Inferior parietal cortex (tissue), 1 donor: ENCODE data around the gene PGM5.
"Not testable (repeated sequence)": the region's sequence is repeated elsewhere in the genome, so short reads cannot be mapped to it uniquely, and the experiment has no call there.

Experiments used
- DNase-seq: peaks from one replicate; pipeline ENCODE4 v3.0.0-alpha.2; 2016; ENCODE audit errors: extremely low spot score

PGM5 gene

DNA sequence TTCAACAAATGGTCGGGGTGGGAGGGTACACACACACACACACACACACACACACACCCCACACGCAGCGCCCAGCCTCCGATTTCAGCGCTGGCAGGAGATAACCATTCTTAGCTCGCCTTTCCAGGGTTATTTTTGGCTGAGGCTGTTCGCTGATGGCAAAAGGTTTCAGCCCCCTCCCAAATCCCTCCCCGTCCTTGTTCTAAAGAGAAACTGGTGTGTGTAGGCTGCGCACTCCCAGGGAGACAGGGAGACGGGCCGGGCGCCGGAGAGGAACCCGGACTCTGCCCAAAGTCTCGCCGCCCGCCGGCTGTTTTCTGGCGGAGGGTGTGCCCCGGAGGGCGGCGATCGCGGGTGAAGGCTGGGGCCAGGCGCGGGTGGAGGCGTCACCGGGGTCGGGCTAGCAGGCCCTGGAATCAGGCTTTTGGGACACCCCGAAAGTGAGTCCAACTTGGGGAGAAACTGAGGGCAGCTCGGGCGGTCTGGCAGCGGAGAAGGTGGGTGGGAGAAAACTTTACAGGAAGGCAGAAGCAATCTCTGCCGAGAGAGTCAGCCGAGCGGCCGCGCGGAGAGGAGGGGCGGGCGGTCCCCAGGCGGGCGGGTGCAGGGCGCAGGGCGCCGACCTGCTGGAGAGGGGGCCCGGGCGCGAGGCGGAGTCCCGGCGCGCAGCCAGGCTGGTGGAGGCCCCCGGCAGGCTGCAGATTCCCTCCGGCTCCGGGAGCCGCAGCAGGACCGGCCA is at the start of gene PGM5:
PGM5 (plus strand) TSS at position 232 of the 739 bp plus-strand sequence. CDS start 517 bp downstream, outside the sequence.
- DNase-seq: not testable (repeated sequence)

DNA sequence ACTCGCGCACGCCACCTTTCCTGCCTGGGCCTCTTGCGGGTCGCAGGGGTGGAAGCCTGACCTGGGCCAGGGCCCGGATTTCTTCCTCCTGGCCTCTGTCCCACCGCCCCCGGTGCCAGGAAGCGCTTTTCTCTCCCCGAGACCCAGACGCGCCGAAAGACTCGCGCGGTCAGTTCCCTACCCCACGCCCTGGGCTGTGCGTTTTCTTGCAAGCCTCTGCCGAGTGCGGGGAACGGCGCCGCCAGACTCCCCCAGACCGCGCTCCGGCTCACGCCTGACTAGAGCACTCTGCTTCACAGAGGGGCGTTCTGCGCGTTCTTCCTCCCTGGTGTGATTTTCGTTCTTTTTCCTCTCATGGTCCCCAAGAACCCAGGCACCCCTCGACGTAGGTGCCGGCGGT is 49.3 kb upstream of the PGM5 start:
- DNase-seq: not testable (repeated sequence)

- DNase-seq: not testable (repeated sequence)
Measured at GRCh38 chr9:68307654-68308053, 48.8 kb upstream of the PGM5 start.

DNA sequence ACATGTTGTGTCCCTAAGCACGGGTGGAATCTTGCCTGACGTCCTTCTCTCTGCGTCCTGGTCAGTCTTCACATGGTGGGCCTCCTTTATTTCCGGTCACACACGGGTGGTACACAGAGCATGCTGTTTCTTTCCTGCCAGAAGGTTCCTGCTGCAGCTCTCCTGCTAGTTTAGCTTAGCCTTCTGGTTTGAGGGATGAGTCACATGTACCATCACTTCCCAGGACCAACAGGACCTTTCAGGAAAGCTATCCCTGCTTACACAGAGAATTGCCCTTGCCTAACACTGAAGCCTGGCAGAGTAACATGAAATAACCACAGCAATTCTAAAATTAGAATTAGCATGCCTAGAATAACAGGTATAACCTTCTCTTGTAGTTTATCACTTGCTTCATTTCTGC is 45.2 kb upstream of the PGM5 start:
- not testable (repeated sequence) for DNase-seq

GRCh38 chr9:68318209-68318608 is 38.2 kb upstream of the PGM5 start:
- not testable (repeated sequence) for DNase-seq

DNA sequence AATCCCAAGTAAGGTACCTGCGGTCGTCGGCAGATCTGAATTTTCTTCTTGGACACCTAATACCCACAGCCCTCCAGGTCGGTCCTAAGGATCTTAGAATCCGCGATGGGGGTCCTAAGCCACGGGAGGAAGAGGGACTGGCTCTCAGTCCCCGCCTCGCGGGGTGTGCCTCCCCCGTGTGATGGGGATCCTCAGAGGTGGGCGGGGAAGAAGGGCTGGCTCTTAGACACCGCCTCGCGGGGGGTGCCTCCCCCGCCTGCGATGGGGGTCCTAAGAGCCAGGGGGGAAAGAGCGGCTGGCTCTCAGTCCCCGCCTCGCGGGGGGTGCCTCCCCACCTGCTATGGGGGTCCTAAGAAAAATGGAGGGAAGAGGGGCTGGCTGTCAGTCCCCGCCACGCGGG is 32.7 kb upstream of the PGM5 start:
- not testable (repeated sequence) for DNase-seq

DNA sequence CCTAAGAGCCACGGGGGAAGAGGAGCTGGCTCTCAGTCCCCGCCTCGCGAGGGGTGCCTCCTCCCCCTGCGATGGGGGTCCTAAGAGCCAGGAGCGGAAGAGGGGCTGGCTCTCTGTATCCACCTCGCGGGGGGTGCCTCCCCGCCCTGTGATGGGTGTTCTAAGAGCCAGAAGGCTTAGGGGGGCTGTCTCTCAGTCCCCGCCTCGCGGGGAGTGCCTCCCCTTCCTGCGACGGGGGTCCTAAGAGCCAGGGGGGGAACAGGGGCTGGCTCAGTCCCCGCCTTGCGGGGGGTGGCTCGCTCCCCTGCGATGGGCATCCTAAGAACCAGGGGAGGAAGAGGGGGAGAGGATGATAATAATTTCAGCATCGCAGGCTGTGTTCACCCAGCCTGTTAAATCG is 31.9 kb upstream of the PGM5 start:
- DNase-seq: not testable (repeated sequence)

GRCh38 chr9:68329106-68329505 is 27.3 kb upstream of the PGM5 start:
- not testable (repeated sequence) for DNase-seq

- DNase-seq: not testable (repeated sequence)
Measured at GRCh38 chr9:68330531-68331173, 25.8 kb upstream of the PGM5 start.

DNA sequence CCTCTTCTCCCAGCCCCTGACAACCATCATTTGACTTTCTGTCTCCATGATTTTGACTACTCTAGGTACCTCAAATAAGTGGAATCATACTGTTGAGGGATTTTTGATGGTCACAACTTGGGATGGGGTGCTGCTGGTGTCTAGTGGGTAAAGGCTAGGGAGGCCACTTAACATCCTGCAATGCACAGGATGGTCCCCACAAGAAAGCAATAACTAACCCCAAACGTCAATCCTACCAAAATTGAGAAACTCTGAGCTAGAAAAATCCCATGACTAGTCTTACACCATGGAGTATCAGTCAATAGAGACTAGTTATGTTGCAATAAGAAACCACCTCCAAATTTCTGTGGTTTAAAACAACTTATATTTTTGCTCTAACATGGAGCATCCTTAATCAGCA is 24.3 kb upstream of the PGM5 start:
- DNase-seq: not testable (repeated sequence)

- not testable (repeated sequence) for DNase-seq
Measured at GRCh38 chr9:68335935-68336334, 20.5 kb upstream of the PGM5 start.

DNA sequence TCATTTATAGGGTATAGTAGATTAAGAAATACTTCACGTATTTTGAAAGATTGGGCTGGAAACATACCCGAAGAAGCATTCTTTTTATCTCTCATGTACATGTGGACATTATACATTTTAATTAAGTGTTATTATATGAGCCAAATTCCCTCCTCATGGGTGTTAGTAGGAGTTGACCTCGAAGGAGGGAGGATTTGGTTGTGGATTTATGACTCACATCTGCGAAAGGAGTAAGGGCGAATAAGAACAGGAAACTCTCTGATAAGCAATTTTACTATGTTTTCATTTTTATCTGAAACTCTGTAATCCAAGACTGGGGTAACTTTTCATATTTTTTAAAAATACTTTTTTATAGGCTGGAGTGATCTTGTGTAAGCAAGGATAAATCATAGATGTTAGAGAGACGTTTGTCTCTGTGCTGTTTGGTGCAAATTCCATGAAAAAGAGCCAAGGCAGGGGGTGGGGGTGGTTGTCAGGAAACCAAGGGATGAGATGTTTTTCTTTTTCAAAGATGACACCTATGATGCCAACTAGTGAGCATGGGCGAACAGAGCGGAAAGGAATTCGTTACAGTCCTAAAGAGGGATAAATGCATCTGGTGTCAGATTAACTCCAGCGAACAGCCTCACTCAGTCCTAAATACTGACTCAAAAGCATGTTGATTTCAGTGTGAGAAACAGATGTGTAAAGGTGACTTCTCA is 19.6 kb upstream of the PGM5 start:
- not testable (repeated sequence) for DNase-seq

DNA sequence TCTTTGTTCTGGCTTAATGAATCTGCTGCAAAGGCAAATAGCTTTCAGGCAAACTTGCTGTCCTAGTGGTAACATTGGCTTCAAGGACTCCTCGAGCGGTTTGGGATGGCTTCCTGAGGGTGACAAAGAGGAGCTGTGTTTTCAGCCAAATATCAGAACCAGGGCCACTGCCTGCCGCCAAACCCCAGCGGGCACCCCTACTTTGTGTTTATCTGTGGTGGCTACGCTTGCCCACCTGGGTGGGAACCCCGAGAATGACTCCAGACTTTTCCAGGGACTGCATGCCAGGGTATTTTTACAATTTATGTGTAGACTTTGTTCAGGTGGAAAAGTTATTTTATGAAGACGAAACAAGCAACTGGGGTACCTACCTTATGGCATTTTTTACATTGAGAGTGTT is 18.4 kb upstream of the PGM5 start:
- DNase-seq: not testable (repeated sequence)

DNA sequence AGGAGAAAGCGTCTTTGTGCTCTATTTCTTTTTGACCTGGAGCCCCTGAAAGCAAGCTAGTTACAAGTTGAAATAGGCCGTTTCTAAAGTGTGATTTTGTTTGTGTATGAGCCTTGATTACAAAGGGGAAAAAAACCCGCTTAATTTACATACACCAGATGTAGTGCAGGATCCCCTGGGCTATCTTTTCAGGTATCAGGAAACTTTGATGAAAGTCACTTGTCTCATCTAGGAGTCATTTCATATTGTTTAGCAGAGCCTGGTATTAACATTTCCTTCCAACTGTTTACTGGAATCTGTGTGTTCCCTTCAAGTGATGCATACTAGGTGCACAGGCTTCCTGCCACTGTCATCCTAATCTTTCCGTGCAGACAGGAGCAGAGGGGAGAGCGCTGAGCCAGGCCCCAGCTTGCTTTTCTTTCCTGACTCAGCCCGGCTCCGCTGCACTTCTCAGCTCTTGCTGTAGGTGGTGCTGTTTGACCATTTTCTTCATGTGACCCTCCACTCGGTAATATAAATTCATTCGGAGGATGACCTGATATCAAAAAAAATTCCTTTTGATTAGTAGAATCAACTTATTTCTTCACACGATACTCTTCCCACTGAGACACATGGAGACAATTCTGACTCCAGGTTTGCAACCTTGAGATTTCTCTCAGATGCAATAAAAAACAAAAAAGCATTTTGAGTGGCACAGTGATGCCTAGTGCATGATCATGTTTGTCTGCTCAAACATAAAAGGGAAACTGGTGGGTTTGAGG is 14.0 kb upstream of the PGM5 start:
- not testable (repeated sequence) for DNase-seq

GRCh38 chr9:68343242-68343641 is 13.2 kb upstream of the PGM5 start:
- not testable (repeated sequence) for DNase-seq

DNA sequence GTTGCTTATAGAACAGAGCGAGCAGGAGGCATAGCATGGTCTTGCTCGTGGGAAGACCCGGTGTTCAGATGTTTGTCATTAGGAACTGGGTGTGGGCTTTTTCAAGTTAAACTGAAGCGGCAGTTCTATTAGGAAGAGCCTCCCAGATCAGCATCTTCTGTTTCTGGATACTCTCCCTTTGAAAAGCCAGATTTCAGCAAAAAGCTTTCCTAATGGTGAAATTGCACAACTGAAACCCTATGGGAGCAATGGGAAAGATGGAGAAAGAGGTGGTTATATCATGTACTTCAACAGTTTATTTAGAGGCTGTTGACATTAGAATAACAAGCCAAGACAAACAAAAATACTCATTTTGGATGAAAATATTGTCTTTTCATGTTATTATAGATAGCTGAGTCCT is 12.4 kb upstream of the PGM5 start:
- not testable (repeated sequence) for DNase-seq

GRCh38 chr9:68351689-68352088 is 4.7 kb upstream of the PGM5 start:
- DNase-seq: not testable (repeated sequence)

GRCh38 chr9:68355993-68356379 is 425 bp upstream of the PGM5 start:
- DNase-seq: not testable (repeated sequence)

DNA sequence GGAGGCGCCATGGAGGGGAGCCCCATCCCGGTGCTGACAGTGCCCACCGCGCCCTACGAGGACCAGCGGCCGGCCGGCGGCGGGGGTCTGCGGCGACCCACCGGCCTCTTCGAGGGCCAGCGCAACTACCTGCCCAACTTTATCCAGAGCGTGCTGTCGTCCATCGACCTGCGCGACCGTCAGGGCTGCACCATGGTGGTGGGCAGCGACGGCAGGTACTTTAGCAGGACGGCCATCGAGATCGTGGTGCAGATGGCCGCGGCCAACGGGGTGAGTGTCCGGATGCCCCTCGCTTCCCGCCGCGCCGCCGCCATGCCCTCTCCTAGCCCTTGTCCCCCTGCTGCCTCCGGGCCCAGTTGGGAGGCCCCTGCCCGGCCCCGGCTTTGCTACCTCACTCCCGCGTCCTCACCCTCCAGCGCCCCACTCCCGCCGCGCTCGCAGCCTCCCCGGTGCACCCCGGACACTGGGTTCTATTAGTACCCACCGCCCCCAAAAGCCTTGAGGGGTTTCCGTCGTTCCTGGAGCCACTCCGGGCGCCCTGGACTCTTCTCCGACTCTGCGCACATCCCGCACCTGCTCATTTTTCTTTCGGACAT is 806 bp downstream of the PGM5 start:
- DNase-seq: not testable (repeated sequence)

DNA sequence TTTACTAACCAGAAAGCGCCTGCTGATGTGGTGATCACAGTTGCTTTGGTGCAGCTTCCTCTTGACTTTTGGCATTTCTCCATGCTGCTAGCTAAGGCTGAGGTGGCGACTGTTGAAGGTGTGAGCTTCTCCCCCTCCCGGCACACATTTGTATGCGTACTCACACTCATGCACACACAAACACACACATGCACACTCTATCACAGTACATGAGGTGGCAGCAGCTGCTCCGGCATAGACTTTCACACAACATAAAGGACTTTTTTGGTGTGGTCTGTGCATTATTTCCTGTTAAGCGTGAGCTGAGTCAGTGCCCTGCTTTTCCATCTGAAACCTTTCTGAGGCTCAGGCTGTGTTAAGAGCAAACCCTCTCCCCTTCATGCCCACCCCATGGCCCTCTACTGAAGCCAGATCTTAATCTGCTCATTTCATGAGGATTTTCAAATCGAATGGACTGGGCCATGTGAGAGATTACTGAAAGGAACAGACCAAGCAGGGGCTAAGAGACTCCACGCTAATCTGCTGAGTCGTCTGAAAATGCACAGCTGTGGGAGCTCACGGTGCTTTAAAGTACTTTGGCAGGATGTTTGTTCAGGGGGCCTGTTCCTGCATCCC is 10.6 kb downstream of the PGM5 start:
- not testable (repeated sequence) for DNase-seq

- DNase-seq: not testable (repeated sequence)
Measured at GRCh38 chr9:68375789-68376188, 19.4 kb downstream of the PGM5 start.
